NCI-H748 (cell line): ENCODE measurements around the gene HDAC10.

Experiments
- DNase-seq: peaks from one replicate; lab custom pipeline; 2025; ENCODE audit not compliant: unreplicated experiment; lab: John Stamatoyannopoulos, UW

HDAC10 gene

GRCh38 chr22:50202130-50202666 is 48.9 kb downstream of the HDAC10 start:
- DNase-seq = peak; percentile 49

DNA sequence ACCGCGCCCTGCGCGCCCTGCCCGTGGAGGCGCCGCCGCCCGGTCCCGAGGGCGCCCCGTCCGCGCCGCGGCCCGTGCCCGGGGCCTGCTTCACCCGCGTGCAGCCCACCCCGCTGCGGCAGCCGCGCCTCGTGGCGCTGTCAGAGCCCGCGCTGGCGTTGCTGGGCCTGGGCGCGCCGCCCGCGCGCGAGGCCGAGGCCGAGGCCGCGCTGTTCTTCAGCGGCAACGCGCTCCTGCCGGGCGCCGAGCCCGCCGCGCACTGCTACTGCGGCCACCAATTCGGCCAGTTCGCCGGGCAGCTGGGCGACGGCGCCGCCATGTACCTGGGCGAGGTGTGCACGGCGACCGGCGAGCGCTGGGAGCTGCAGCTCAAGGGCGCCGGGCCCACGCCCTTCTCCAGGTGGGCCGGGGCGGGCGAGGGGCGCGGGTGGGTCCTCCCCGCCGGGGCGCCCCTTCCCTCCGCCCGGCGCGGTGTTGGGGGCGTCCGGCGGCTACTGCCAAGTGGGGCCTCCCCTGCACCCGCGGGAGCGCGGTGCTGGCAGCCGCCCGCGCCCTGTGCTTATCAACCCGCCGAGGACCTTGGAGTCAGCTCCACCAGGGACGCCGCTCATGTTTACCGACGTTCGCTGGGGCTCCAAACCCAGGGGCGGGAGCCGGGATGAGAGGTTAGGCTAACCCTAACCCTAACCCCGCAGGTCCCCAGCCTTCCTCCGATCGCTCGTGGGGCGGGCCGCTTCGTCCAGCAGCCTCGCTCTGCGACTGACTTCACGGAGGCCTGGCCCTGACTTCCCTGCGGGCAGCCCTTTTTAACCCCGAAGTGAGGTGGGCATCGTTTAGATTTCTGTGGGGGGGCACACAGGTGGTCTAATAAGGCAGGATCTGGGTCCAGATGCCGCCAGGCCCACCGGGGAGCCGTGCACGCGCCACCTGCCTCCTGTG is 49.6 kb downstream of the HDAC10 start:
- DNase-seq = peak; percentile 63

GRCh38 chr22:50200461-50201190 is 50.4 kb downstream of the HDAC10 start, which contains the start of gene SELENOO:
SELENOO (plus strand) TSS chr22:50201011; CDS start chr22:50201037, 26 bp downstream.
- DNase-seq = peak; percentile 89

DNA sequence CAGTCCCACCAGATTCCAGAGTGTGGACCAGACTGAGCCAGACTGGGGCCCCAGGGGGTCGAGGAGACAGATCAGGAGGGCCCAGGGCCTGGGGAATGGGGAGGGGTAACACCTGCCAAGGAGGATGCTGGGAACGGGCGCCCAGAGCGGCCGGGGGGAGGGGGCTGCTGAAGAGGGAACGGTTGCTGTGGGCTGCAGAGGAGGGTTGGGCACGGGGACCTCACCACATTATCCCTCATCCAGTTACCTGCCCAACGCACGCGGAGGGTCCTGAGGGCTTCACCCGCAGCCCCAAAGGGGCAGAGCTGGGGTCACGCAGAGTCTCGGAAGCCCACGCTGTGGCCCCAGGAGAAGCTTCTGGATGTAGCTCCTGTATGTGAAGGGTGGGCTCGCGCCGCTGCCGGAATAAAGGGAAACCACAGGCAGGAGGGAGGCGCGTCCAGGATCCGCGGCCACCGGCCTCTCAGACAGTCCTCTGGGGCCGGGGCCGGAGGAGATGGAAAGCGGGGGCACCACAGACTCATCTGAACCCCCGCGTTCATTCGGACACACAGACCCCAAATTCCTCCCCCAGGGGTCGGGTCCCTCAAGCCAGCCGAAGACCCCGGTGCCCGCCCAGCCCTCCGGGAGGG is 51.1 kb downstream of the HDAC10 start:
- DNase-seq = peak; percentile 53

DNA sequence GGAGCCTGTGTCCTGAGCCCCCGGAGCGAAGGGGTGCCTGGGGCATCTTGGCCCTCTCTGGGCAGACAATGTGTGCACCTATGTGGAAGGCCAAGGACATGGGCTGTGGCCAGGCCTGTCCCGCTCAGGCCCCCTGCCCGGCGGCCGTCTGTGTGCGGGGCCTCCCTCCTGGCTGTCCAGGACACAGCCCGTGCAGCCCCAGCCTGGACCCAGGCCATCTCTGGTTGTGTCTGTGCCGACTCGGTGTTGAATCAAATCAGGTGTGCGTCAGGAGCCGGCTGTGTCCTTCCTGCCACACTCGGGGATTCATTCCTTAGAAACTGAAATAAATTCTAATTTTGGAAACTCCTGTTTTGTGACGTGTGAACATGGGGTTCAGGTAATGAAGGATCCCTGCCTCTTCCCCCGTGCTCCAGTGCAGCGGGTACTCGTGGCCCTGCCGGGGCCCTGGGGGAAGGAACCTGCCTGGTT is 51.8 kb downstream of the HDAC10 start:
- DNase-seq = no peak

- no peak for DNase-seq
These were observed 52.4 kb downstream of the HDAC10 start for GRCh38 chr22:50198624-50199017.

GRCh38 chr22:50197856-50198623 is 53.0 kb downstream of the HDAC10 start:
- no peak for DNase-seq

DNA sequence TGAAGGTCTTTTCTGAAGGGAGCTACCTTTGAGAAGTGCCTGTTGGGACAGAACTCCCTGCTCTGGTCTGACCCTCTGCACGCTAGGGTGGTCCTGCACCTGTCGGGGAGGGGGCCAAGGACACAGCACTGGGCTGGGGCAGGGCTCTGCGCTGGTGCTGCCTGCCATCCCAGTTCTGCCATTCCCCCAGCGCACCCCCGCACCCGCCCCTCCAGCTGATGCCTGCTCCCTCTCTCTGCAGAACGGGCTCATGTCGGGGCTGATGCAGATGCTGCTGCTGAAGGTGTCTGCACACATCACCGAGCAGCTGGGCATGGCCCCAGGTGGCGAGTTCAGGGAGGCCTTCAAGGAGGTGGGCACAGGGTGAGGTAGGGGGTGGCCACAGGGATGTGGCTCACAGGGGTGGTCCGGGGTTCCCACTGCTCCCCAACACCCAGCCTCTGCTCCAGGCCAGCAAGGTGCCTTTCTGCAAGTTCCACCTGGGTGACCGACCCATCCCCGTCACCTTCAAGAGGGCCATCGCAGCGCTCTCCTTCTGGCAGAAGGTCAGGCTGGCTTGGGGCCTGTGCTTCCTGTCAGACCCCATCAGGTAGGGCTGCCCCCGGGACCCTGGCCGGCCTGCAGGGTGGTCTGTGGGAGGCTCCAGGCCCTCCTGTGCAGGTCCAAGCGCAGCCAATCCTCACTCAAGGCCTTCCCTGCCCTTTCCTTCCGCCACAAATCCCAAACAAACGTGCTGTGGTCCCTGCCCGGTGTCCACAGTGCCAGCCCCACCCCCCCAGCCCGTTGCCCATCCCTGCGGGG is 53.9 kb downstream of the HDAC10 start:
- no peak for DNase-seq

DNA sequence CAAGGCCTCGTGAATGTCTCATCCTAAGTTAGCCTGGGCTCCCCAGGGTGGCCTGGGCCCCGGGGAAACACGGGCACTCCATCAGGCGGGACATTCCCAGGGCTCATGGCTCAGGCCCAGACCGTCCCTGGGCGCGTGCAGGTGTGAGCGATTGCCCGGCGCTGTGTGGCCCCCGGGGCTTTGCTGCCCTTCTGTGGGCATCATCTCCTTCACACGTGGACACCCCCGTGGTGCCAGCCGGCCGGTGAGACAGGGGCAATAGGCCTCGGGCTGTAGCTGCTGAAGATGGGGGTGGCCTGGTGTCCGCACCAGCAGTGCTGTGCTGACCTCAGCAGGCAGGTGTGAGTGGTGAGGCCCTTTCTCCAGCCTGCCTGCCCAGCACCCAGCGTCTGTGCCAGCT is 54.8 kb downstream of the HDAC10 start:
- no peak for DNase-seq
